ENCODE data around the gene GRM7.

Gene GRM7

GRCh38 chr3:7106635-7107034 is 245.7 kb downstream of the GRM7 start:
- H4K20me1 ChIP-seq (ENCODE audit: insufficient read depth, low read length): no peaks in the 10 kb centered on the region
- H3K36me3 ChIP-seq (replicated peaks; ENCODE audit: low read depth, low read length): no peaks in the 10 kb centered on the region
- no peaks in the 10 kb centered on the region for H3K9me3 ChIP-seq (ENCODE audit: insufficient read depth, low read length)
- no peak overlapping the region for H3K27ac ChIP-seq (ENCODE audit: low read length)
- no peak overlapping the region for H3K9ac ChIP-seq (ENCODE audit: low read length)
- H3K4me3 ChIP-seq (ENCODE audit: low read length): no peak overlapping the region
- H2AFZ ChIP-seq (ENCODE audit: low read depth, low read length): no peak overlapping the region
- no peaks in the 10 kb centered on the region for H3K27me3 ChIP-seq (ENCODE audit: low read depth, low read length)
- H3K4me1 ChIP-seq (ENCODE audit: low read length): no peaks in the 10 kb centered on the region
- H3K4me2 ChIP-seq (ENCODE audit: low read length): no peak overlapping the region
- no peaks in the 10 kb centered on the region for H3K79me2 ChIP-seq (ENCODE audit: low read length)
- no peak for TF ChIP-seq EZH2phosphoT487 (IDR thresholded peaks at IDR 0.05; ENCODE audit: low read depth)
- TF ChIP-seq, protein P1, sequence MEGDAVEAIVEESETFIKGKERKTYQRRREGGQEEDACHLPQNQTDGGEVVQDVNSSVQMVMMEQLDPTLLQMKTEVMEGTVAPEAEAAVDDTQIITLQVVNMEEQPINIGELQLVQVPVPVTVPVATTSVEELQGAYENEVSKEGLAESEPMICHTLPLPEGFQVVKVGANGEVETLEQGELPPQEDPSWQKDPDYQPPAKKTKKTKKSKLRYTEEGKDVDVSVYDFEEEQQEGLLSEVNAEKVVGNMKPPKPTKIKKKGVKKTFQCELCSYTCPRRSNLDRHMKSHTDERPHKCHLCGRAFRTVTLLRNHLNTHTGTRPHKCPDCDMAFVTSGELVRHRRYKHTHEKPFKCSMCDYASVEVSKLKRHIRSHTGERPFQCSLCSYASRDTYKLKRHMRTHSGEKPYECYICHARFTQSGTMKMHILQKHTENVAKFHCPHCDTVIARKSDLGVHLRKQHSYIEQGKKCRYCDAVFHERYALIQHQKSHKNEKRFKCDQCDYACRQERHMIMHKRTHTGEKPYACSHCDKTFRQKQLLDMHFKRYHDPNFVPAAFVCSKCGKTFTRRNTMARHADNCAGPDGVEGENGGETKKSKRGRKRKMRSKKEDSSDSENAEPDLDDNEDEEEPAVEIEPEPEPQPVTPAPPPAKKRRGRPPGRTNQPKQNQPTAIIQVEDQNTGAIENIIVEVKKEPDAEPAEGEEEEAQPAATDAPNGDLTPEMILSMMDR (IDR thresholded peaks at IDR 0.05; ENCODE audit: low read depth, low read length): no peak

DNA sequence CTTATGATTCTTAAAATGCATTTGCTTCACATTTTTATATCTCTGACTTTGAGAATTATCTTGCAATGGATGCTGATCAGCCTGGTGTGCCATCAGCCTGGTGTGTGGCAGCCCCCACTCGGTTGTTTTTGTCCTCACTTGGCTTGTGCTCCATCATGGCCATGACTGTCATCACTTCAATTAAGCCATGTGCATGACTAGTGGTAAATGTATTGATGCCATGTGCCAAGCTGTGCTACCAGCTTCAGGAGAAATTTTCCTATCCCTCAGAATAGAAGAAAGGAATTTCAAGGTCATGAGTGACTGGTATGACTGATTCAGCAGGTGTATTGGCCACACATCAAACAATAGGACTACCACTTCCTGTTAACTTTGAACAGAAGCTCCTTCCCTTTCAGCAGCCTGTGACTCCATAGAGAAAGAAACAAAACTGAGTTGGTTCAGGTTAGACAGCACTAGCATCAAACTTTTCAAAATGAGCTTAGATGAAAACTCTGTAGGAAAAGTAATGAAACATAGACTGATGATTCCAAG is 251.7 kb downstream of the GRM7 start:
- Histone ChIP-seq H3K79me2 (ENCODE audit: low read length) (no peaks in the 10 kb centered on the region), H3K27me3 (ENCODE audit: low read depth, low read length) (no peaks in the 10 kb centered on the region), H3K9me3 (ENCODE audit: insufficient read depth, low read length) (no peaks in the 10 kb centered on the region), H2AFZ (ENCODE audit: low read depth, low read length) (no peak overlapping the region), H4K20me1 (ENCODE audit: insufficient read depth, low read length) (no peaks in the 10 kb centered on the region), H3K27ac (ENCODE audit: low read length) (no peak overlapping the region), H3K4me1 (ENCODE audit: low read length) (no peaks in the 10 kb centered on the region), H3K4me2 (ENCODE audit: low read length) (no peak overlapping the region), H3K36me3 (replicated peaks; ENCODE audit: low read depth, low read length) (no peaks in the 10 kb centered on the region), H3K9ac (ENCODE audit: low read length) (no peak overlapping the region), H3K4me3 (ENCODE audit: low read length) (no peak overlapping the region)
- TF ChIP-seq, protein P1 (IDR thresholded peaks at IDR 0.05; ENCODE audit: low read depth, low read length): no peak
- no peak for TF ChIP-seq EZH2phosphoT487 (IDR thresholded peaks at IDR 0.05; ENCODE audit: low read depth)

DNA sequence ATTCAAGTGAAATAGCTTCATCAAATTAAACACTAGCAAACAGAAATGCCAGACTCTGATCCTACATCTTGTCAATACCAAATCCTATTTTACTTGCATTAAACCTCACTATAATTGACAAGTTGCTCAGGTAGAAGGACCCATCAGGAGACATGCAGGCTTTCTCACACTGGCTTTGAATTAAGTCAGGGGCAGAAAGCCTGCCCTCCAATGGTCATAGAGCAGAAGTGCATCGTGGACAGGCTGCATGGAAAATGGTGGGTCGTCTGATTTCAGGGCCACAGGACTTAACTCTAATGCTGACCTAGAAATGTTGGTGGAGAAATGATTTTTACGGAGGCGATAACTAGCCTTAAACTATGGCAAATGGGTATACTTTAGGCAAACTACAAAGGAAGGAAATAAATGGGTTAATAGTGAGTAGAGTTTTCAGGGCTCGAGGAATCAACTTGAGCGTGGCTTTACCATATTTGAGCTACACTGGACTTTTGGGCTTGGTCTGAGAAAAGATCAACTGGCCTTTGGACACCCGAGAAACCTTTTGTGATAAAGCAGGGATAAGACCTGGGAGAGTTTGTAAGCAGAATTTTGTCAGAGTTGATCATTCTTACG is 283.9 kb downstream of the GRM7 start:
- H4K20me1 ChIP-seq (ENCODE audit: insufficient read depth, low read length): no peaks in the 10 kb centered on the region
- no peak overlapping the region for H2AFZ ChIP-seq (ENCODE audit: low read depth, low read length)
- no peaks in the 10 kb centered on the region; the same call in 1 of the 2 replicates for H3K27me3 ChIP-seq (ENCODE audit: low read depth, low read length)
- H3K27ac ChIP-seq (ENCODE audit: low read length): no peak overlapping the region
- H3K36me3 ChIP-seq (replicated peaks; ENCODE audit: low read depth, low read length): no peaks in the 10 kb centered on the region
- H3K4me3 ChIP-seq (ENCODE audit: low read length): no peak overlapping the region
- no peak overlapping the region for H3K9ac ChIP-seq (ENCODE audit: low read length)
- H3K79me2 ChIP-seq (ENCODE audit: low read length): no peaks in the 10 kb centered on the region
- H3K4me2 ChIP-seq (ENCODE audit: low read length): no peak overlapping the region
- no peaks in the 10 kb centered on the region for H3K9me3 ChIP-seq (ENCODE audit: insufficient read depth, low read length)
- TF ChIP-seq EZH2phosphoT487 (IDR thresholded peaks at IDR 0.05; ENCODE audit: low read depth): no peak
- TF ChIP-seq, protein P1 (IDR thresholded peaks at IDR 0.05; ENCODE audit: low read depth, low read length): peak; percentile 79
- H3K4me1 ChIP-seq (ENCODE audit: low read length): no peaks in the 10 kb centered on the region

DNA sequence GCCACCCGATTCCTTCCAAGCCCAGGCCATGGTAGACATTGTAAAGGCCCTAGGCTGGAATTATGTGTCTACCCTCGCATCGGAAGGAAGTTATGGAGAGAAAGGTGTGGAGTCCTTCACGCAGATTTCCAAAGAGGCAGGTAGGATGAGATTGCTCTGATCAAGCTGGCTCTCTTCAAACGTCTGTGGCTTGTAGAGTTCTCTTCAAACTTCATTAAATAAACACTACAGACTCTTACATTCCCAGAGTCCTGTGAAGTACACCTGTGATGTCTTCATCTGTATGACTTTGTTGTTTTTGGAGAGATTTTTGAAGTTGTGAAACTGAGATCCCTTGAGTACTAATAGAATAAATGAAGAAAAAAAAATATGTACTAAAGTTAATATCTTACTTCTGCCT is 285.6 kb downstream of the GRM7 start:
- H3K9me3 ChIP-seq (ENCODE audit: insufficient read depth, low read length): no peaks in the 10 kb centered on the region
- TF ChIP-seq, protein P1 (IDR thresholded peaks at IDR 0.05; ENCODE audit: low read depth, low read length): no peak
- TF ChIP-seq EZH2phosphoT487 (IDR thresholded peaks at IDR 0.05; ENCODE audit: low read depth): no peak
- H3K4me2 ChIP-seq (ENCODE audit: low read length): no peak overlapping the region

More for the DNA sequence above, 285.6 kb downstream of the GRM7 start:
- H3K4me3 ChIP-seq (ENCODE audit: low read length): no peak overlapping the region
- H3K79me2 ChIP-seq (ENCODE audit: low read length): no peaks in the 10 kb centered on the region
- H3K4me1 ChIP-seq (ENCODE audit: low read length): no peaks in the 10 kb centered on the region
- H4K20me1 ChIP-seq (ENCODE audit: insufficient read depth, low read length): no peaks in the 10 kb centered on the region
- H2AFZ ChIP-seq (ENCODE audit: low read depth, low read length): no peak overlapping the region
- H3K27me3 ChIP-seq (ENCODE audit: low read depth, low read length): no peaks in the 10 kb centered on the region; the same call in 1 of the 2 replicates
- H3K9ac ChIP-seq (ENCODE audit: low read length): no peak overlapping the region
- no peaks in the 10 kb centered on the region for H3K36me3 ChIP-seq (replicated peaks; ENCODE audit: low read depth, low read length)
- H3K27ac ChIP-seq (ENCODE audit: low read length): no peak overlapping the region
